Measurements from ENCODE around the gene STRIP1. TPM values are rescaled to one million over a fixed set of nuclear protein-coding genes. Genes with fewer than 3 reads are reported as not detected.

Gene STRIP1
- polyA plus RNA-seq, 1 of the 3 experiments (the other 2 are of a cell fraction): 34.6 TPM

DNA sequence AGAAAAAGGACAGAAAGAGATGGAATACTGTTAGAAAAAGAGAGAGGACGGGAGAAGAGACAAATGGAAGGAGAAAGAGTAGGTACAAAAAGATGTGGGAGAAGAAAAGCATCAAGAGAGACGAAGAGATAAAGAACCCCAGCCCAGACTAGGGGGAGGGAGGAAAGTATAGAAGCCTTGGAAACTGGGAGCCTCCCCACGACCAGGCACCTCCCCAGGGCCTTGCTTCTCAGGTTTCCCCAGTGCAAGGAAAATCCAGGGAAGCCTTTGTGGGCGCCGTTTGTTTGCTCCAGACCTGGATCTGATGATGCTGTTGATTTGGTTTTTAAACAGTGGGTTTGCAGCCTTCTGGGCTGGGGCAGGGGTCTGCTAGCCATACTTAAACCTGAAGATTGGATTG is 51.2 kb downstream of the STRIP1 start:
- CTCF ChIA-PET: interaction anchor here (0.6 to 51.7 kb wide), 3 partner anchors 19 to 375 kb away, joined by 3 to 1768 read pairs (median 187); partner anchors contain the start of gene STRIP1
- TF ChIP-seq NRF1 (IDR thresholded peaks at IDR 0.05; ENCODE audit: low read depth, low read length) (no peak), JUND (IDR thresholded peaks at IDR 0.05) (no peak), EP300 (IDR thresholded peaks at IDR 0.05; ENCODE audit: borderline replicate concordance in 1 of 2, low read depth in 1 of 2, low read length in 1 of 2) (no peak), MEF2A (IDR thresholded peaks at IDR 0.05; ENCODE audit: borderline replicate concordance, low read depth) (no peak), POLR2AphosphoS5 (IDR thresholded peaks at IDR 0.05; ENCODE audit: low read depth, low read length) (no peak), GATA2 (CRISPR knock-in tag; IDR thresholded peaks at IDR 0.05) (no peak), TCF12 (IDR thresholded peaks at IDR 0.05) (no peak), IRF3 (IDR thresholded peaks at IDR 0.05; ENCODE audit: low read depth, low read length) (no peak), ELF1 (IDR thresholded peaks at IDR 0.05) (no peak), RXRA (IDR thresholded peaks at IDR 0.05; ENCODE audit: borderline replicate concordance, low read depth) (no peak), NFIC (IDR thresholded peaks at IDR 0.05; ENCODE audit: borderline replicate concordance) (no peak), TAF1 (IDR thresholded peaks at IDR 0.05; ENCODE audit: borderline replicate concordance, low read depth, low read length) (no peak)
- TF ChIP-seq, protein P1, sequence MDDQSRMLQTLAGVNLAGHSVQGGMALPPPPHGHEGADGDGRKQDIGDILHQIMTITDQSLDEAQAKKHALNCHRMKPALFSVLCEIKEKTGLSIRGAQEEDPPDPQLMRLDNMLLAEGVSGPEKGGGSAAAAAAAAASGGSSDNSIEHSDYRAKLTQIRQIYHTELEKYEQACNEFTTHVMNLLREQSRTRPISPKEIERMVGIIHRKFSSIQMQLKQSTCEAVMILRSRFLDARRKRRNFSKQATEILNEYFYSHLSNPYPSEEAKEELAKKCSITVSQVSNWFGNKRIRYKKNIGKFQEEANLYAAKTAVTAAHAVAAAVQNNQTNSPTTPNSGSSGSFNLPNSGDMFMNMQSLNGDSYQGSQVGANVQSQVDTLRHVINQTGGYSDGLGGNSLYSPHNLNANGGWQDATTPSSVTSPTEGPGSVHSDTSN (IDR thresholded peaks at IDR 0.05): no peak
- H3K27me3 ChIP-seq (ENCODE audit: insufficient read depth): no peaks in the 10 kb centered on the region
- H3K9me2 ChIP-seq: no peaks in the 10 kb centered on the region
- no peaks in the 10 kb centered on the region for H4K20me1 ChIP-seq (ENCODE audit: insufficient read depth)
- H3K4me3 ChIP-seq (ENCODE audit: low read depth in 2 of 2, low read length in 1 of 2): no peak overlapping the region
- no peaks in the 10 kb centered on the region for H3K79me2 ChIP-seq (ENCODE audit: insufficient read depth)
- DNase-seq: no peak
- H3K9me3 ChIP-seq: no peaks in the 10 kb centered on the region
- no peak overlapping the region for H3K4me2 ChIP-seq
- POLR2A ChIA-PET: no interaction called here
- peaks cover 0 to 45% of the 10 kb centered on the region in 2 experiments; a peak in 1 of 4 replicates for H3K4me1 ChIP-seq (ENCODE audit: control insufficient read depth in 1 of 2, insufficient read depth in 2 of 2, low read depth in 1 of 2, low read length in 1 of 2)
- no peaks in the 10 kb centered on the region for H3F3A ChIP-seq (replicated peaks; ENCODE audit: insufficient read depth)
- no peak overlapping the region for H2AFZ ChIP-seq (ENCODE audit: low read depth)
- H3K36me3 ChIP-seq (replicated peaks in 1 of 2; ENCODE audit: control insufficient read depth in 1 of 2, insufficient read depth in 2 of 2, low read length in 1 of 2): no peaks in the 10 kb centered on the region
- WGBS (ENCODE audit: low lambda C conversion rate): 67% methylated on average over 5 of the region's 5 CpGs
- H3K9ac ChIP-seq: no peak overlapping the region
- H3K27ac ChIP-seq (ENCODE audit: low read depth in 2 of 2, low read length in 1 of 2): no peak overlapping the region

DNA sequence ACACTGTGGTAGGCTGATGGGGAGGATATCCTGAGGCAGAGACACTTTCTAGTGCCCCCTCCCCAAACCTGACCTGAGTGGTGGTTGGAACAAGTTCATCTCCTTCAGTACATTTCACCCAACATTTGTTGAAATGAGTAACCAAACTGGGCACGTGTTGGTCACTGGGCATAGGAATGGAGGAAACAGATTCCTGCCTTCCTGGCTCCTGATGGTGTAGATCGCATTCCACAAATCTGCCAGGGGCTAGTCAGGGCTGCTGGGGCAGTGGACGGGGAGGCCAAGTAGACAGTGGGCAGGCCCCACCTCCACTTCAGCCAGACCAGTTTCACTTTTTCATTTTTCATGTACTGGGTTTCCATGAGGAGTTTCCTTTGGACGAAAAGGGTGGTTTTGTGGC is 52.5 kb downstream of the STRIP1 start:
- WGBS (ENCODE audit: low lambda C conversion rate): 45% methylated on average over 4 of the region's 4 CpGs
- no peak for DNase-seq
- Histone ChIP-seq H3K9me2 (no peaks in the 10 kb centered on the region), H3K79me2 (ENCODE audit: insufficient read depth) (no peaks in the 10 kb centered on the region), H3K4me3 (ENCODE audit: low read depth in 2 of 2, low read length in 1 of 2) (no peak overlapping the region), H3K9ac (no peak overlapping the region), H3K4me1 (ENCODE audit: control insufficient read depth in 1 of 2, insufficient read depth in 2 of 2, low read depth in 1 of 2, low read length in 1 of 2) (peaks cover 0 to 46% of the 10 kb centered on the region in 2 experiments; a peak in 2 of 4 replicates), H2AFZ (ENCODE audit: low read depth) (no peak overlapping the region), H3K4me2 (peak overlapping the region; percentile 29; the same call in 1 of the 2 replicates), H3K9me3 (no peaks in the 10 kb centered on the region), H3K27me3 (ENCODE audit: insufficient read depth) (no peaks in the 10 kb centered on the region), H3K27ac (ENCODE audit: low read depth in 2 of 2, low read length in 1 of 2) (peak overlapping the region in 1 of 2 experiments; percentile 53; a peak in 2 of 4 replicates), H3K36me3 (replicated peaks in 1 of 2; ENCODE audit: control insufficient read depth in 1 of 2, insufficient read depth in 2 of 2, low read length in 1 of 2) (no peaks in the 10 kb centered on the region), H4K20me1 (ENCODE audit: insufficient read depth) (no peaks in the 10 kb centered on the region), H3F3A (replicated peaks; ENCODE audit: insufficient read depth) (no peaks in the 10 kb centered on the region)
- CTCF ChIA-PET: interaction anchor here (0.9 to 51.7 kb wide), 6 partner anchors 10 to 374 kb away, joined by 3 to 1768 read pairs (median 17); partner anchors contain the start of gene STRIP1
- POLR2A ChIA-PET: interaction anchor here (1.2 kb wide), 1 partner anchor 27 kb away, joined by 3 read pairs; no protein-coding TSS in a partner anchor
- no peak for TF ChIP-seq POLR2AphosphoS5 (IDR thresholded peaks at IDR 0.05; ENCODE audit: low read depth, low read length)
- no peak for TF ChIP-seq USF1 (IDR thresholded peaks at IDR 0.05; ENCODE audit: borderline replicate concordance, low read depth)
- TF ChIP-seq FOSL2 (IDR thresholded peaks at IDR 0.05; ENCODE audit: borderline replicate concordance, low read depth): no peak
- TF ChIP-seq YY1 (IDR thresholded peaks at IDR 0.05; ENCODE audit: low read depth): no peak
- no peak for TF ChIP-seq CTCF (IDR thresholded peaks at IDR 0.05)
- no peak for TF ChIP-seq TAF1 (IDR thresholded peaks at IDR 0.05; ENCODE audit: borderline replicate concordance, low read depth, low read length)
- TF ChIP-seq, protein P1 (IDR thresholded peaks at IDR 0.05): no peak
- TF ChIP-seq TEAD4 (IDR thresholded peaks at IDR 0.05; ENCODE audit: borderline replicate concordance, insufficient read depth): no peak
- no peak for TF ChIP-seq JUND (IDR thresholded peaks at IDR 0.05)
- TF ChIP-seq IRF3 (IDR thresholded peaks at IDR 0.05; ENCODE audit: low read depth, low read length): no peak
- TF ChIP-seq RXRA (IDR thresholded peaks at IDR 0.05; ENCODE audit: borderline replicate concordance, low read depth): no peak
